SHP77 treated with DMSO at 0.1 percent for 48 hours (cell line): ENCODE data around the gene DIMT1.
A peak's percentile ranks its signal among the peaks of the same experiment; 100 is the strongest.

ENCODE experiments used
- DNase-seq: peaks from one replicate; lab custom pipeline; 2025; lab: John Stamatoyannopoulos, UW

DIMT1 gene

GRCh38 chr5:62403411-62404250, at the start of gene DIMT1:
TSS of gene DIMT1 (minus strand) at chr5:62403905. CDS start at chr5:62403772, 133 bp downstream.
- DNase-seq = peak; percentile 82

DNA sequence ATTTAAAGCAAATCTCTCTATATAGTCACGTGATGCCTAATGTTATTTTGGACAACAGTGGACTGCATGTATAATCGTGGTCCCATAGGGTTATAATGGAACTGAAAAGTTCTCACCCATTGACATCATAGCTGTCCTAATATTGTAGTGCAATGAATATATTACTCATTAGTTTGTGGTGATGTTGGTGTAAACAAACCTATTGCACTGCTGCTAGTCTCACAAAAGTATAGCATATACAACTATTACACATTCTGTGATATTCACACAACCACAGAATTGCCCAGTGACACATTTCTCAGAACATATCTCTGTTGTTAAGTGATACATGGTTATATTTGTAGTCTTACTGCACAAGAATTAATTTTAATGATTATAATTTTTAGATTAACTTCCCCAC, 46.6 kb upstream of the DIMT1 start:
- DNase-seq = no peak

GRCh38 chr5:62448528-62448927, 44.8 kb upstream of the DIMT1 start:
- DNase-seq = no peak

- DNase-seq = no peak
These were observed 28.9 kb upstream of the DIMT1 start for GRCh38 chr5:62432621-62433064.

- DNase-seq = no peak
These were observed 28.3 kb upstream of the DIMT1 start for GRCh38 chr5:62431735-62432620.

DNA sequence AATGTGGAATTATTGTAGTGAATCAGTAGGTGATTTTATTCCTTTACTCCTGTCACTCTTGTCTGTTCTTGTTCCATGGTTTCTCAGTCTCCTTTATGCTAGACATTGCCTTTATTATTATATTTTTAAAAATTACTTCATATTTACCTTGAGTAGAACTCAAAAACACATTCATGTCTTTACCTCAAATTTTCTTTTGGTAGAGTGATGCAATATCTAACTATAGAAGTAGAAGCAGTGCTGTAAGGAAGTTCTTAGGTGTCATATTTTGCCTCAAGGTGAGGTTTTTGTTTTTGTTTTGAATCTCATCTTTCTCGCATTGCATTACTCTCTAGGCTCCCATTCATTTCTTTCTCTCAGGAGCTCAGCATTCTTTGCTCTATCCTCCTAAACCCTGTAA, 21.1 kb upstream of the DIMT1 start:
- no peak for DNase-seq

GRCh38 chr5:62421414-62421813, 17.7 kb upstream of the DIMT1 start:
- no peak for DNase-seq

DNA sequence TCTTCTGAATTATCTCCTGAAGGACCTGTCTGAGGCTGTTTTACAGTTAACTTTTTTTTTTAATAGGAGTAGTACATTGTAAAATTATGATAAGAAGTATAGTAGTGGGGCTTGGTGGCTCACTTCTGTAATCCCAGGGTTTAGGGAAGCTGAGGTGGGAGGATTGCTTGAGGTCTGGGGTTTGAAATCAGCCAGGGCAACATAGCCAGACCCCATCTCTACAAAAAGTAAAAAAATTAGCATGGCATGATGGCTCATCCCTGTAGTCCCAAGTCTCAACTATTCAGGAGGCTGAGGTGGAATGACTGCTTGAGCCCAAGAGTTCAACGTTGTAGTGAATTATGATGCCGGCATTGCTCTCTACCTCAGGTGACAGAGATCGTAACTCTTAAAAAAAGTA, 15.9 kb upstream of the DIMT1 start:
- no peak for DNase-seq

DNA sequence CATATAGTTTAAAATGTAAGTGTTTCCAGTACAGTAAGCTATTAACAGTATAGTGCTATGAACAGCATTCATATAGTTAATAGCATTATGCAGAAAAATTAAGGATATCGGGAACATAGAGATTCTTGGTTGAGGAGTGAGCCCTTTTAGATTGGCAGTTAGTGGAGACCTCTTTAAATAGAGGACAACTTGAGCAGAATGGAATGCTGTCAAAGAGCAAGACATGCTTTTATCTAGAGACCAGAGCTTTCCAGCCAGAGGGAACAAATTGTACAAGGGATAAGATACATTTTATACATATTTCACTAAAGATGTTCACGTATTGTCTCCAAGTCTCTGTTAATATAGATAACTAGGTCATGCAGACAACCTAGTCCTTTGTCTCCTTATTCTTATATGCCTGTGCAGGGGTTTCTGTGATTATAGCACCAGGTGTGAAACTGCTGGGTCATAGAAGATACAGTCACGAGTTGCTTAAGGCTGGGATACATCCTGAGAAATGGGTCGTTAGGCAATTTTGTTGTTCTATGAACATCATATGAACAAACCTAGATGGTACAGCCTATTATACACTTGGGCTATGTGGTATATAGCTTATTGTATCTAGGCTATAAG, 14.9 kb upstream of the DIMT1 start:
- no peak for DNase-seq

DNA sequence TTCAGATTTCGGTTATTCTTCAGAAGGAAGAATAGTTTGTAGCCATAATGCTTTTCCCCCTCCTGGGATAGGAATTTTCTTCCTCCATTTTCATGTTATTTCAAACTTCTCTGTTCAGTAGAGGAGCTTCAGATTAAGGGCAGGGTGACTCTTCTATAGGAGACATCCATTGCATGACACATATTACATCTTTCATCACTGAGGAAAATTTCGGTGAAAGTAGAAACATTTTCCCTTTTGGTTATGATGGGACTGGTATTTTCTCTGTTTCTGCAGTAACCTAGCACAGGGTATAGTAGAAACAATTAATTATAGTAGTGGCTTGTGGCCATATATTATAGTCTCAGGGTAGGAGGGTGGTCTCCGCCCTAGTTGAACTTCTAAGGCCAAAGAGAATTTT, 10.0 kb upstream of the DIMT1 start:
- DNase-seq = no peak

DNA sequence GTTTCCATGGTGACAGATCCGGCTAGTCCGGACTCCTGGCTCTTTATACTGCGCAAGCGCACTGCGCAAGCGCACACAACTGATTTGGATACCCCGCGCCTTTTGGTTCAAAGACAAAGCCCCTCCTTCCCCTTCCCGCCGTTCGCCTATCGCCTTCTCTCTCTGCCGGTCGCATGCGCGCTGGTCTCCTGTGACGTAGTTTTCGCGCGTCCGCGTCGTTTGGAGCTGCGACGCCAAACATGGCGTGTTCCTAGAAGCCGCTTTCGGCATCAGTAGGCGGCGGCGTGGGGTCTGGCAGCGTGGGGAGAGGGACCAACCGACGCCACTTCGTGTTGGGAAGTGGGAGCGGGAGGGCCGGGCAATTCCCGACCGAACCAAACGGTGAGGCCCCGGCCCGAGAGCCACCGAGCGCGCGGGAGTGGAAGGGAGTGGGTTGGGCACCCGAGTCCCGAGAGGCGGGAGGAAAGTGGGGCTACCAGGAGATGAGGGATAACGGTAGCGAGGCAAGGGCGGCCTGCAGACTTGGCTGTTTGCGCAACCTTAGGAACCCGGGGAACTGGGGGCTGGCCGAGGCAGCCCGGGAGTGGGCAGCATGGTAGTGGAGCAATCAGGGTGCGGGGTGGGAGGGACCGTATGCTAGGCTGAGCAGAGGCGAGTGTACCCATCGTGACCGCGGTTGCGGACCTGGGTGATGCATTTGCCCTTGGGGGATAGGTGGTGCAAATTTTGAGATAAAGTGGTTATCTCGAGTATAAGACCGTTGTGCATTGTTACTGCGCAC, 9.0 kb upstream of the DIMT1 start, which contains the start of gene IPO11:
IPO11 (plus strand) TSS at position 215 of the 781 bp plus-strand sequence. CDS start 24,517 bp downstream, outside the sequence.
- peak; percentile 97 for DNase-seq

- DNase-seq = no peak
These were observed 8.3 kb downstream of the DIMT1 start for GRCh38 chr5:62395210-62395950.

DNA sequence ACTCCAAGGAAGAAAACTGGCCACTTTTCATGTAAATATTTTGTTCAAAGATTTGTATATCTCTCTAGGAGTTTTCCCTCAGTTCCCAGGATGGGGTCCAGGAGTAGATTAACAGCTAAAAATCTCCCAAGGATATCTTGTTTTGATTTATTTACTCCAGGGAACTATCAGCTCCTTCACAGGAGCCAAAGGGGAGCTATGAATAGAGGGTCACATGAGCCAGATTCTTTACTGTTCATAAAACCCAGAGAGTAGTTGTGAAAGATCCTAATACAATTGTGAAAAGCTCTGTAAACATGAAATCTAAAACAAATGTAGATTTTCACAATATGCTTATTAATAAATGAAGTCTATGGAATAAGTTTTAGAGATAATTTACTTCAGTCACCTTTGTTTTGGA, 16.9 kb downstream of the DIMT1 start:
- DNase-seq = no peak

DNA sequence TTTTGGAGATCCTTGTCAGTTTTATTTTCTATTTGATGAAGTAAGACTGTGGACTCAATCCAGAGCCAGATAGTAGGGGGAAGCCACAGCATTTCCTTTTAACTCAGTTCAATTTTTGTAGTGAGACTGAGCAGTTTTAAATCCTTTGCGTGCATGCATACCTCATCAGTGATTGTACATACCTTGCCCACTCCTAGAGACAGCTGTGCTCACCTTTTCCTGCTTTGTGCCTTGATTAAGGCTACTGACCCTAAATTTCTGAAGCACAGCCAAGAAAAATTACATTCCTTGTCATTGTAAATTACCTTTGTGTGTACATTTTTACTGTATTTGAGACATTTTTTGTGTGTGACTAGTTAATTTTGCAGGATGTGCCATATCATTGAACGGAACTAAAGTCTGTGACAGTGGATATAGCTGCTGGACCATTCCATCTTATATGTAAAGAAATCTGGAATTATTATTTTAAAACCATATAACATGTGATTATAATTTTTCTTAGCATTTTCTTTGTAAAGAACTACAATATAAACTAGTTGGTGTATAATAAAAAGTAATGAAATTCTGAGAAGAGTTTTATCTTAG, 17.8 kb downstream of the DIMT1 start:
- no peak for DNase-seq

DNA sequence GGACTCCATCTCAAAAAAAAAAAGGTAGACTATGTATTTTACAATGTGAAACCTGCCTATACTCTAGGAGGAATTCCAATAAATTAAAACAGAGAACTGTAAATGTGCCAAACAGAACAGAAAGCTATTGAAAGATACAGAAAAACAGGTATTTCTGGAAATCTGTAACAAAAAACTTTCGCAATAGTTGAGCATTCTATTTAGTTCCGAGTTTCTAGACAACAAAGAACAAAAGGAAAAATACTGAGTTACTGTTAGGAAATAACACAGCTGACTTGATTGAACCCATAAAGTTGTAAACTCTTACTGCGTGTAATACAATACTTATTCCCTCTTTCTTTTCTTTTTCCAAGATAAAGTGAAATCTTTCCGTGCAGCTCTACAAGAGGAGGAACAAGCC, 18.6 kb downstream of the DIMT1 start:
- DNase-seq = no peak

- no peak for DNase-seq
These were observed 27.6 kb downstream of the DIMT1 start for GRCh38 chr5:62376064-62376463.

- DNase-seq = no peak
These were observed 28.1 kb downstream of the DIMT1 start for GRCh38 chr5:62375627-62376026.

DNA sequence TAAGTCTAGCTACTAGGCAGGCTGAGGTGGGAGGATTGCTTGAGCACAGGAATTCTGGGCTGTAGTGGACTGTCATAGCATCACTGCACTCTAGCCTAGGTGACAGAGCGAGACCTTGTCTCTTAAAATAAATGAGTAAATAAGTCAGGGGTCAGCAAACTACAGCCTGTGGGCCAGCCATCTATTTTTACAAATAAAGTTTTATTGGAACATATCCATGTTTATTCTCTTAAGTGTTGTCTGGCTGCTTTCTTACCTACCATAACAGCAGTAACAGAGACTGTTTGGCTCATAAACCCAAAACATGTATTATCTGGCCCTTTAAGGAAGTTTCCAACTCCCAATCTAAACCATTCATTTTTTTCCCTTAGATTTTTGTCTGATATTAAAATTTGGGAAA, 29.6 kb downstream of the DIMT1 start:
- DNase-seq = no peak

- DNase-seq = no peak
These were observed 30.3 kb downstream of the DIMT1 start for GRCh38 chr5:62373382-62373781.

GRCh38 chr5:62372600-62372999, 31.1 kb downstream of the DIMT1 start:
- no peak for DNase-seq

DNA sequence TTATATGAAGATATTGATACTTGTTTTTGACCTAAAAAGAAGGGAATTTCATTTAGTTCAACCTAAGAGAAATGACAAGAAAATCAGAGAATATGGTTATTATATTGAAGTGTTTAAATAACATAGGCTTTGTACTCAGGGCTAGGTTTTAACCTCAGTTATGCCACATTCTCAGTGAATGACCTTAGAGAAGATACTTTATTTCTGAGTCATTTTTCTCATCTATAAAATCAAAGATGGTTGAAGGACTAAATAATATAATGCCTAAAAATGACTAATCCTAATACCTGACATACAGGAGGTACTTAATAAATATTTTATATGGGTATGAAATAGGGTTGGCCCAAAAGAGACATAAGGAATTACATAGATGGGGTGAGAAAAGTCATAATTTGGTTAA, 32.3 kb downstream of the DIMT1 start:
- no peak for DNase-seq
